HepG2 (cell line): Measurements from ENCODE around the gene ESR2. TPM values are rescaled to one million over a fixed set of nuclear protein-coding genes. Genes with fewer than 3 reads are reported as not detected.

ENCODE experiments used
- CBFB ChIP-seq: sonication (generic); formaldehyde crosslinking; IDR thresholded peaks from 2 replicates; pipeline ENCODE4 v1.4.0; 2020; ENCODE audit warnings: missing genetic modification reagents
- CC2D1A ChIP-seq: sonication (generic); formaldehyde crosslinking; IDR thresholded peaks from 2 replicates; pipeline ENCODE4 v1.8.1; 2023; ENCODE audit warnings: mild to moderate bottlenecking, missing genetic modification reagents
- ETV6 ChIP-seq: sonication (generic); formaldehyde crosslinking; conservative IDR thresholded peaks from 2 replicates; pipeline ENCODE4 v1.4.0; 2020; ENCODE audit warnings: missing genetic modification reagents
- FOXP1 ChIP-seq, 2 experiments: fragments of 450-650 bp in 1 of 2; IDR thresholded peaks; 2 replicates each; pipeline ENCODE4 v1.6.1; 2017 to 2018; ENCODE audit warnings: antibody characterized with exemption in 1 of 2
- IKZF4 ChIP-seq: sonication (generic); formaldehyde crosslinking; IDR thresholded peaks from 2 replicates; pipeline ENCODE4 v1.5.1; 2020; ENCODE audit warnings: borderline replicate concordance, mild to moderate bottlenecking, low read depth, missing genetic modification reagents; ENCODE audit errors: not compliant biosample characterization
- JDP2 ChIP-seq: sonication (generic); formaldehyde crosslinking; IDR thresholded peaks from 2 replicates; pipeline ENCODE4 v1.8.1; 2022; ENCODE audit warnings: missing genetic modification reagents, borderline replicate concordance
- KMT2B ChIP-seq: IDR thresholded peaks from 2 replicates; pipeline ENCODE4 v1.6.1; 2016; ENCODE audit warnings: missing genetic modification reagents, missing compliant biosample characterization
- NFRKB ChIP-seq: fragments of 450-650 bp; IDR thresholded peaks from 2 replicates; pipeline ENCODE4 v1.6.1; 2017
- PLSCR1 ChIP-seq: sonication (generic); formaldehyde crosslinking; IDR thresholded peaks from 2 replicates; pipeline ENCODE4 v1.5.0; 2020; ENCODE audit warnings: missing genetic modification reagents, mild to moderate bottlenecking, borderline replicate concordance
- TAF1 ChIP-seq: sonication (generic); formaldehyde crosslinking; IDR thresholded peaks from 2 replicates; pipeline ENCODE4 v1.4.0; 2020; ENCODE audit warnings: missing genetic modification reagents
- ZBTB7A ChIP-seq: sonication (generic); formaldehyde crosslinking; IDR thresholded peaks from 2 replicates; pipeline ENCODE4 v1.8.0; 2022; ENCODE audit warnings: mild to moderate bottlenecking, missing genetic modification reagents
- ZNF24 ChIP-seq: fragments of 450-650 bp; IDR thresholded peaks from 2 replicates; pipeline ENCODE4 v1.6.1; 2017; ENCODE audit warnings: antibody characterized with exemption, mild to moderate bottlenecking
- ZNF263 ChIP-seq: sonication (generic); formaldehyde crosslinking; IDR thresholded peaks from 2 replicates; pipeline ENCODE4 v1.4.0; 2020; ENCODE audit warnings: missing genetic modification reagents
- ZNF280B ChIP-seq: sonication (generic); formaldehyde crosslinking; IDR thresholded peaks from 2 replicates; pipeline ENCODE4 v1.5.0; 2020; ENCODE audit warnings: missing genetic modification reagents, mild to moderate bottlenecking, borderline replicate concordance
- ZNF451 ChIP-seq: sonication (generic); formaldehyde crosslinking; IDR thresholded peaks from 2 replicates; pipeline ENCODE4 v1.5.0; 2020; ENCODE audit warnings: mild to moderate bottlenecking, missing genetic modification reagents
- ZNF496 ChIP-seq: sonication (generic); formaldehyde crosslinking; IDR thresholded peaks from 2 replicates; pipeline ENCODE4 v1.8.1; 2023; ENCODE audit warnings: mild to moderate bottlenecking, moderate library complexity, missing genetic modification reagents; ENCODE audit not compliant: insufficient replicate concordance
- ZNF501 ChIP-seq: sonication (generic); formaldehyde crosslinking; IDR thresholded peaks from 2 replicates; pipeline ENCODE4 v1.5.1; 2020; ENCODE audit warnings: mild to moderate bottlenecking, moderate library complexity, missing genetic modification reagents
- ZNF740 ChIP-seq: sonication (generic); formaldehyde crosslinking; IDR thresholded peaks from 2 replicates; pipeline ENCODE4 v1.4.0; 2020; ENCODE audit warnings: missing genetic modification reagents
- polyA plus RNA-seq, 8 experiments: library from polyadenylated mRNA; depleted of rRNA in 3 of 8; stranded (reverse) in 7 of 8; unstranded in 1 of 8; fragments of >200 nt; fragmentation: Illumina TruSeq in 4 of 8; extraction: Trizol in 4 of 8; gene quantifications; 2 replicates each; pipeline versions ENCODE4 v1.2.1 to v1.2.3, GENCODE V29; 2011 to 2016; ENCODE audit warnings: low read depth in 4 of 8, missing spikeins in 1 of 8, mixed read lengths in 1 of 8; ENCODE audit not compliant: insufficient read depth in 1 of 8
- total RNA-seq, 5 experiments: library from RNA; depleted of rRNA; stranded (reverse); fragments of >200 nt; fragmentation: Illumina TruSeq; extraction: Trizol; gene quantifications; 2 replicates each; pipeline ENCODE4 v1.2.3, GENCODE V29; 2016; ENCODE audit warnings: low read depth in 1 of 5
- TF ChIP-seq, protein P1 (sequence below): sonication (generic); formaldehyde crosslinking; IDR thresholded peaks from 2 replicates; pipeline ENCODE4 v1.4.0; 2020; ENCODE audit warnings: missing genetic modification reagents
- TF ChIP-seq, protein P2 (sequence below): sonication (generic); formaldehyde crosslinking; IDR thresholded peaks from 2 replicates; pipeline ENCODE4 v1.5.1; 2020; ENCODE audit warnings: mild to moderate bottlenecking, moderate library complexity, missing genetic modification reagents

Gene ESR2
- total and polyA plus RNA-seq, 2 of the 13 experiments (the other 11 are each of a cell fraction or from before 2014, with no cell fraction given) = 0.01 to 0.04 TPM

DNA sequence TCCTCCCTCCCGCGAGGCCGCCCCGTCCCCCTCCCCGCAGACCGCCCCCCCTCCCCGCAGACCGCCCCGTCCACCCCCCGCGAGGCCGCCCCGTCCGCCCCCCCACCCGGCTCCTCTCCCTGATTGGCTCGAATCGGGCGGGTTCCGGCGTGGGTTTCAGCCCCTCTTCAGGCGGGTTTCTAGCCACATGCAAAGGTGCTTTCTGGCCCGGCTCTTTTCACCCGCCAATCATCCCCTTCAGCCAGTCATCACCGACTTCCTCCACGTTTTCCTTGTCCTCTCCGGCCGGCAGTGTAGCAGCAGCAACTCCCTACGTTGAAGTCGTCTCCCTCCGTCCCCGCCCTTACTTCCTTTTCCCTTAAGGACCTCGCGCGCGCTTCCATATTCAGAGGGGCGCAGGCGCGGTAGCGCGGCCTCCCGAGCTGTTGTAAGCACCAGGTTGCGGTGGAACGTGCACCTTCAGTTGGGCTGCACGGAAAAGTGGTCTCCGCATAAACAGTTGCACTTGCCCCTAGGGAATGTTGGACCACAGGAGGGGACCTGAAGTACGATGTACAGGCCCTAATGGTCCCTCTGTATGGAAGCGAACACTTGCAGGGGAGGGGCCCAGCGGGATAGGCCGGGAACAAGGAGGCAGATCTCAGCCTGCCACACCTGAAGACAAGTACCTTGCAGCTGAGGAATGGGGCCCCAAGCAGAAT lies 44.6 kb upstream of the ESR2 start (continued):
- TF ChIP-seq, protein P1, sequence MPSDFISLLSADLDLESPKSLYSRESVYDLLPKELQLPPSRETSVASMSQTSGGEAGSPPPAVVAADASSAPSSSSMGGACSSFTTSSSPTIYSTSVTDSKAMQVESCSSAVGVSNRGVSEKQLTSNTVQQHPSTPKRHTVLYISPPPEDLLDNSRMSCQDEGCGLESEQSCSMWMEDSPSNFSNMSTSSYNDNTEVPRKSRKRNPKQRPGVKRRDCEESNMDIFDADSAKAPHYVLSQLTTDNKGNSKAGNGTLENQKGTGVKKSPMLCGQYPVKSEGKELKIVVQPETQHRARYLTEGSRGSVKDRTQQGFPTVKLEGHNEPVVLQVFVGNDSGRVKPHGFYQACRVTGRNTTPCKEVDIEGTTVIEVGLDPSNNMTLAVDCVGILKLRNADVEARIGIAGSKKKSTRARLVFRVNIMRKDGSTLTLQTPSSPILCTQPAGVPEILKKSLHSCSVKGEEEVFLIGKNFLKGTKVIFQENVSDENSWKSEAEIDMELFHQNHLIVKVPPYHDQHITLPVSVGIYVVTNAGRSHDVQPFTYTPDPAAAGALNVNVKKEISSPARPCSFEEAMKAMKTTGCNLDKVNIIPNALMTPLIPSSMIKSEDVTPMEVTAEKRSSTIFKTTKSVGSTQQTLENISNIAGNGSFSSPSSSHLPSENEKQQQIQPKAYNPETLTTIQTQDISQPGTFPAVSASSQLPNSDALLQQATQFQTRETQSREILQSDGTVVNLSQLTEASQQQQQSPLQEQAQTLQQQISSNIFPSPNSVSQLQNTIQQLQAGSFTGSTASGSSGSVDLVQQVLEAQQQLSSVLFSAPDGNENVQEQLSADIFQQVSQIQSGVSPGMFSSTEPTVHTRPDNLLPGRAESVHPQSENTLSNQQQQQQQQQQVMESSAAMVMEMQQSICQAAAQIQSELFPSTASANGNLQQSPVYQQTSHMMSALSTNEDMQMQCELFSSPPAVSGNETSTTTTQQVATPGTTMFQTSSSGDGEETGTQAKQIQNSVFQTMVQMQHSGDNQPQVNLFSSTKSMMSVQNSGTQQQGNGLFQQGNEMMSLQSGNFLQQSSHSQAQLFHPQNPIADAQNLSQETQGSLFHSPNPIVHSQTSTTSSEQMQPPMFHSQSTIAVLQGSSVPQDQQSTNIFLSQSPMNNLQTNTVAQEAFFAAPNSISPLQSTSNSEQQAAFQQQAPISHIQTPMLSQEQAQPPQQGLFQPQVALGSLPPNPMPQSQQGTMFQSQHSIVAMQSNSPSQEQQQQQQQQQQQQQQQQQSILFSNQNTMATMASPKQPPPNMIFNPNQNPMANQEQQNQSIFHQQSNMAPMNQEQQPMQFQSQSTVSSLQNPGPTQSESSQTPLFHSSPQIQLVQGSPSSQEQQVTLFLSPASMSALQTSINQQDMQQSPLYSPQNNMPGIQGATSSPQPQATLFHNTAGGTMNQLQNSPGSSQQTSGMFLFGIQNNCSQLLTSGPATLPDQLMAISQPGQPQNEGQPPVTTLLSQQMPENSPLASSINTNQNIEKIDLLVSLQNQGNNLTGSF (CRISPR knock-in tag) = no peak
- TF ChIP-seq ZNF451 (CRISPR knock-in tag) (no peak), ZNF263 (CRISPR knock-in tag) (no peak), FOXP1 (IDR thresholded peaks at IDR 0.05) (no peak), FOXP1 (CRISPR knock-in tag; IDR thresholded peaks at IDR 0.05) (no peak), ETV6 (CRISPR knock-in tag) (0 out of 2 replicates have a peak, but pooled peaks have one; percentile 47), IKZF4 (CRISPR knock-in tag) (peak; percentile 61), ZNF24 (no peak), TAF1 (CRISPR knock-in tag) (peak; percentile 58; the same call in 1 of the 2 replicates), CC2D1A (CRISPR knock-in tag) (no peak), ZNF740 (CRISPR knock-in tag) (peak; percentile 78), JDP2 (no peak), KMT2B (CRISPR knock-in tag) (peak; percentile 30; the same call in 1 of the 2 replicates), ZBTB7A (no peak), ZNF501 (0 out of 2 replicates have a peak, but pooled peaks have one; percentile 14), NFRKB (no peak), ZNF496 (CRISPR knock-in tag) (no peak), CBFB (CRISPR knock-in tag) (no peak), PLSCR1 (CRISPR knock-in tag) (no peak), ZNF280B (CRISPR knock-in tag) (no peak)
- TF ChIP-seq, protein P2, sequence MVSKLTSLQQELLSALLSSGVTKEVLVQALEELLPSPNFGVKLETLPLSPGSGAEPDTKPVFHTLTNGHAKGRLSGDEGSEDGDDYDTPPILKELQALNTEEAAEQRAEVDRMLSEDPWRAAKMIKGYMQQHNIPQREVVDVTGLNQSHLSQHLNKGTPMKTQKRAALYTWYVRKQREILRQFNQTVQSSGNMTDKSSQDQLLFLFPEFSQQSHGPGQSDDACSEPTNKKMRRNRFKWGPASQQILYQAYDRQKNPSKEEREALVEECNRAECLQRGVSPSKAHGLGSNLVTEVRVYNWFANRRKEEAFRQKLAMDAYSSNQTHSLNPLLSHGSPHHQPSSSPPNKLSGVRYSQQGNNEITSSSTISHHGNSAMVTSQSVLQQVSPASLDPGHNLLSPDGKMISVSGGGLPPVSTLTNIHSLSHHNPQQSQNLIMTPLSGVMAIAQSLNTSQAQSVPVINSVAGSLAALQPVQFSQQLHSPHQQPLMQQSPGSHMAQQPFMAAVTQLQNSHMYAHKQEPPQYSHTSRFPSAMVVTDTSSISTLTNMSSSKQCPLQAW (CRISPR knock-in tag) = peak; percentile 73; the same call in 1 of the 2 replicates
